PC-3 (cell line): Measurements from ENCODE around the gene MAGI2. TPM values are rescaled to one million over a fixed set of nuclear protein-coding genes. Genes with fewer than 3 reads are reported as not detected.
A peak's percentile ranks its signal among the peaks of the same experiment; 100 is the strongest.

Experiments used
- ATAC-seq: fragments of 200-7000 bp; cut with Tn5 transposase; 2 replicates; pipeline ENCODE4 v1.9.1; 2020; ENCODE audit warnings: mild to moderate bottlenecking, moderate library complexity
- BruUV-seq: library from RNA; stranded (reverse); fragments of 400-500 nt; replicated peaks from 2 replicates; lab custom pipeline; 2021; lab: Mats Ljungman, UMichigan
- CTCF ChIA-PET: fragments of 300-600 bp; sonication (Branson Sonifier 250); formaldehyde crosslinking; loops from one replicate; lab custom pipeline; 2022; ENCODE audit warnings: antibody characterized with exemption; lab: Charles Lee
- POLR2A ChIA-PET: fragments of 300-600 bp; sonication (Branson Sonifier 250); formaldehyde crosslinking; loops from one replicate; lab custom pipeline; 2022; ENCODE audit warnings: antibody characterized with exemption; ENCODE audit not compliant: unreplicated experiment; lab: Charles Lee
- DNase-seq: peaks from one replicate; pipeline ENCODE4 v3.0.0-alpha.2; 2015
- H2AFZ ChIP-seq: fragments of 300-600 bp; sonication (generic); 2 replicates; pipeline ENCODE4 v1.6.0; 2016; ENCODE audit warnings: antibody characterized with exemption, low read length
- H3F3A ChIP-seq: fragments of 300-600 bp; sonication (generic); one replicate; pipeline ENCODE4 v1.6.0; 2017; ENCODE audit warnings: antibody characterized with exemption, low read length, control low read depth, mild to moderate bottlenecking; ENCODE audit not compliant: unreplicated experiment
- H3K27ac ChIP-seq: fragments of 300-600 bp; sonication (generic); 2 replicates; pipeline ENCODE4 v1.5.1; 2016; ENCODE audit warnings: mild to moderate bottlenecking, low read length
- H3K27me3 ChIP-seq: fragments of 300-600 bp; sonication (generic); 2 replicates; pipeline ENCODE4 v1.6.1; 2016; ENCODE audit warnings: low read length, mixed read lengths
- H3K36me3 ChIP-seq: fragments of 300-600 bp; sonication (generic); 2 replicates; pipeline ENCODE4 v1.6.1; 2016; ENCODE audit warnings: low read depth, mixed run types, low read length, mixed read lengths
- H3K4me1 ChIP-seq: fragments of 300-600 bp; sonication (generic); 2 replicates; pipeline ENCODE4 v1.5.1; 2016; ENCODE audit warnings: low read length; ENCODE audit not compliant: insufficient read depth
- H3K4me2 ChIP-seq: fragments of 300-600 bp; sonication (generic); 2 replicates; pipeline ENCODE4 v1.6.0; 2016; ENCODE audit warnings: low read length
- H3K4me3 ChIP-seq: fragments of 300-600 bp; sonication (generic); 2 replicates; pipeline ENCODE4 v1.5.1; 2016; ENCODE audit warnings: mild to moderate bottlenecking, low read length, mixed read lengths
- H3K79me2 ChIP-seq: fragments of 300-600 bp; sonication (generic); 2 replicates; pipeline ENCODE4 v1.6.1; 2017; ENCODE audit warnings: low read length, mixed read lengths
- H3K9ac ChIP-seq: fragments of 300-600 bp; sonication (generic); 2 replicates; pipeline ENCODE4 v1.6.0; 2016; ENCODE audit warnings: mild to moderate bottlenecking, low read length
- H3K9me2 ChIP-seq: fragments of 300-600 bp; sonication (generic); replicated peaks from 2 replicates; pipeline ENCODE4 v1.6.1; 2016; ENCODE audit warnings: mixed run types, low read length, mixed read lengths
- H3K9me3 ChIP-seq: fragments of 300-600 bp; sonication (generic); 2 replicates; pipeline ENCODE4 v1.6.1; 2016; ENCODE audit warnings: low read length, mixed read lengths
- H4K20me1 ChIP-seq: fragments of 300-600 bp; sonication (generic); 2 replicates; pipeline ENCODE4 v1.6.1; 2016; ENCODE audit warnings: low read length, mixed read lengths
- EZH2 ChIP-seq: fragments of 300-600 bp; sonication (generic); IDR thresholded peaks from one replicate; pipeline ENCODE4 v1.6.1; 2017; ENCODE audit warnings: antibody characterized with exemption, mild to moderate bottlenecking, low read length; ENCODE audit not compliant: unreplicated experiment
- EZH2phosphoT487 ChIP-seq: fragments of 300-600 bp; sonication (generic); IDR thresholded peaks from 2 replicates; pipeline ENCODE4 v1.6.1; 2018; ENCODE audit warnings: mild to moderate bottlenecking, antibody characterized with exemption, low read length, borderline replicate concordance
- intact Hi-C: fragments of 100-400 bp; cut with micrococcal nuclease; formaldehyde crosslinking; loops from 2 replicates; pipeline ENCODE4 v1.9.0; 2023
- total RNA-seq: library from RNA; depleted of rRNA; stranded (reverse); fragments of >200 nt; gene quantifications from 2 replicates; pipeline ENCODE4 v1.2.3, GENCODE V29; 2014
- TF ChIP-seq, protein P1 (sequence below): fragments of 300-600 bp; sonication (generic); conservative IDR thresholded peaks from 2 replicates; pipeline ENCODE4 v1.5.1; 2017; ENCODE audit warnings: antibody characterized with exemption, low read depth, mild to moderate bottlenecking, low read length

The MAGI2 gene
- total RNA-seq, 1 experiment from 2014 or later, result not detected

GRCh38 chr7:78129865-78130264 lies 1323.6 kb downstream of the MAGI2 start:
- no TSS peak for BruUV-seq
- H3K27me3 ChIP-seq, result peaks cover 32% of the 10 kb centered on the region
- intact Hi-C loops, result loop anchor here (10.0 kb wide), 2 partner anchors 105 to 185 kb away; no protein-coding TSS in a partner anchor
- no peak overlapping the region for H3K4me3 ChIP-seq
- TF ChIP-seq, protein P1, sequence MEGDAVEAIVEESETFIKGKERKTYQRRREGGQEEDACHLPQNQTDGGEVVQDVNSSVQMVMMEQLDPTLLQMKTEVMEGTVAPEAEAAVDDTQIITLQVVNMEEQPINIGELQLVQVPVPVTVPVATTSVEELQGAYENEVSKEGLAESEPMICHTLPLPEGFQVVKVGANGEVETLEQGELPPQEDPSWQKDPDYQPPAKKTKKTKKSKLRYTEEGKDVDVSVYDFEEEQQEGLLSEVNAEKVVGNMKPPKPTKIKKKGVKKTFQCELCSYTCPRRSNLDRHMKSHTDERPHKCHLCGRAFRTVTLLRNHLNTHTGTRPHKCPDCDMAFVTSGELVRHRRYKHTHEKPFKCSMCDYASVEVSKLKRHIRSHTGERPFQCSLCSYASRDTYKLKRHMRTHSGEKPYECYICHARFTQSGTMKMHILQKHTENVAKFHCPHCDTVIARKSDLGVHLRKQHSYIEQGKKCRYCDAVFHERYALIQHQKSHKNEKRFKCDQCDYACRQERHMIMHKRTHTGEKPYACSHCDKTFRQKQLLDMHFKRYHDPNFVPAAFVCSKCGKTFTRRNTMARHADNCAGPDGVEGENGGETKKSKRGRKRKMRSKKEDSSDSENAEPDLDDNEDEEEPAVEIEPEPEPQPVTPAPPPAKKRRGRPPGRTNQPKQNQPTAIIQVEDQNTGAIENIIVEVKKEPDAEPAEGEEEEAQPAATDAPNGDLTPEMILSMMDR, result no peak
- no peak for TF ChIP-seq EZH2phosphoT487
- TF ChIP-seq EZH2, result no peak
- no peak overlapping the region for H3K4me2 ChIP-seq
- peaks cover 7% of the 10 kb centered on the region; the same call in 1 of the 2 replicates for H3K4me1 ChIP-seq
- no peaks in the 10 kb centered on the region for H4K20me1 ChIP-seq
- no peaks in the 10 kb centered on the region for H3K79me2 ChIP-seq
- DNase-seq (no peak), ATAC-seq (no peak)
- H3K27ac ChIP-seq, result no peak overlapping the region
- ChIA-PET POLR2A (no interaction called here), CTCF (no interaction called here)
- H3K9me3 ChIP-seq, result no peaks in the 10 kb centered on the region
- H3K9ac ChIP-seq, result no peak overlapping the region
- no peaks in the 10 kb centered on the region for H3K9me2 ChIP-seq
- H2AFZ ChIP-seq, result no peak overlapping the region
- no peaks in the 10 kb centered on the region for H3K36me3 ChIP-seq
- H3F3A ChIP-seq, result no peaks in the 10 kb centered on the region

DNA sequence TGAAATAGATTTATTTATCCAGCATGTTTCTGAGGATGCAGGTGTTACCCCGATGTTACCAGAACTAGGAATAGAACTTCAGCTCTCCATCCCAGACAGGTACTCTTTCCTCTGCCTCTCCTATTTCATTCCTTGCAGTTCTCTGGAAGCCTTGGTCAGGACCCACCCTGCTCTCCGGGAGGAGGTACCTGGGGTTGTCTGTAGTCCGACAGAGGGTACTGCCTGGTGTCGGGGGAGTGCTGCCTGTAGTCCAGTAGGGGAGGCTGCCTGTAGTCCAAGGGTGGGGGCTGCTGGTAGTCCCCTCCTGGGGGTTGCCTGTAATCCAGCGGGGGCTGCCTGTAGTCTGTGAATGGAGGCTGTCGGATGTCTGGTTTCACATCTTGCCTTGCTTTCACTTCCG lies 1326.5 kb downstream of the MAGI2 start:
- no peaks in the 10 kb centered on the region for H3K9me3 ChIP-seq
- H3K36me3 ChIP-seq, result no peaks in the 10 kb centered on the region
- H2AFZ ChIP-seq, result no peak overlapping the region
- DNase-seq (no peak), ATAC-seq (no peak)
- no peaks in the 10 kb centered on the region for H4K20me1 ChIP-seq
- CTCF ChIA-PET, result no interaction called here
- intact Hi-C loops, result no loop called here
- H3K4me3 ChIP-seq, result no peak overlapping the region
- H3K79me2 ChIP-seq, result no peaks in the 10 kb centered on the region
- no peaks in the 10 kb centered on the region for H3F3A ChIP-seq
- no TSS peak for BruUV-seq
- H3K27ac ChIP-seq, result no peak overlapping the region
- peaks cover 27% of the 10 kb centered on the region for H3K27me3 ChIP-seq
- H3K9me2 ChIP-seq, result no peaks in the 10 kb centered on the region
- H3K9ac ChIP-seq, result no peak overlapping the region
- POLR2A ChIA-PET, result no interaction called here
- peaks cover 7% of the 10 kb centered on the region; the same call in 1 of the 2 replicates for H3K4me1 ChIP-seq
- no peak overlapping the region for H3K4me2 ChIP-seq
- TF ChIP-seq EZH2phosphoT487, result no peak
- TF ChIP-seq, protein P1, result no peak
- TF ChIP-seq EZH2, result no peak

- BruUV-seq, result no TSS peak
- H3K27ac ChIP-seq, result no peak overlapping the region
- DNase-seq (peak; percentile 73), ATAC-seq (peak; percentile 95)
- H3K79me2 ChIP-seq, result no peaks in the 10 kb centered on the region
- no peak overlapping the region for H3K9ac ChIP-seq
- H3K4me3 ChIP-seq, result no peak overlapping the region
- intact Hi-C loops, result no loop called here
- peaks cover 26% of the 10 kb centered on the region for H3K27me3 ChIP-seq
- no peaks in the 10 kb centered on the region for H3K9me3 ChIP-seq
- no peaks in the 10 kb centered on the region for H4K20me1 ChIP-seq
- TF ChIP-seq EZH2 (no peak), EZH2phosphoT487 (no peak)
- TF ChIP-seq, protein P1, result no peak
- H3K9me2 ChIP-seq, result no peaks in the 10 kb centered on the region
- peaks cover 7% of the 10 kb centered on the region; the same call in 1 of the 2 replicates for H3K4me1 ChIP-seq
- H2AFZ ChIP-seq, result no peak overlapping the region
- POLR2A ChIA-PET, result no interaction called here
- CTCF ChIA-PET, result interaction anchor here (0.6 kb wide), 1 partner anchor 8 kb away, joined by 3 read pairs; no protein-coding TSS in a partner anchor
- H3K4me2 ChIP-seq, result 0 out of 2 replicates have a peak overlapping the region, but pooled peaks have one; percentile 4
- no peaks in the 10 kb centered on the region for H3F3A ChIP-seq
- no peaks in the 10 kb centered on the region for H3K36me3 ChIP-seq
Observed at GRCh38 chr7:78125884-78126283, 1327.6 kb downstream of the MAGI2 start.
